Measurements from ENCODE around the gene PAGE4. TPM values are rescaled to one million over a fixed set of nuclear protein-coding genes. Genes with fewer than 3 reads are reported as not detected.

The PAGE4 gene, protein sequence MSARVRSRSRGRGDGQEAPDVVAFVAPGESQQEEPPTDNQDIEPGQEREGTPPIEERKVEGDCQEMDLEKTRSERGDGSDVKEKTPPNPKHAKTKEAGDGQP
- not detected for total RNA-seq (ENCODE audit: unreplicated experiment)
- long read RNA-seq = 0 reads

DNA sequence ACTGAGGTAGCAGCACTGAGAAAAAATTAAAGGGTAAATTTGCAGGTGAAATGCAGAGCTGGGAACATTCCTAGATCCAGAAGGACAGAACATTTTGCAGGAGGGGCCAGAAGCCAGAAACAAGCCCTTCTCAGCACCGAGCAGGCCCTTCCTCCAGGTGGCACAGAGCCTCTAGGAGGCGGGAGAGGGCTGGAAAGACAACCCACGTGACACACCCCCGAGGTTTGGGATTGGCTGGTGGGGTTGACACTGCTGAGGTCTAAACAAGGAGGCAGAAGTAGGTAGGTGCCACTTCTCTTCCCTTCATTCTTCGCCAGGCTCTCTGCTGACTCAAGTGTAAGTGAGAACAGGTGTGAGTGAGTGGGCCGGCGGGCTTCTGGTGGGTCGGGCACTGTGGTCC lies at the start of gene PAGE4:
Gene PAGE4, plus strand, starts transcription at position 288 of the 400 bp plus-strand sequence. CDS start 1,126 bp downstream, outside the sequence.
- Mint-ChIP-seq H3K9me3 (ENCODE audit: unreplicated experiment) (no peaks in the 10 kb centered on the region), H3K27me3 (ENCODE audit: unreplicated experiment) (no peaks in the 10 kb centered on the region), H3K4me1 (ENCODE audit: low read depth, unreplicated experiment) (no peaks in the 10 kb centered on the region), H3K27ac (ENCODE audit: unreplicated experiment) (no peak within 1 kb of the TSS), H3K36me3 (ENCODE audit: unreplicated experiment) (no peaks in the 10 kb centered on the region), H3K4me3 (ENCODE audit: unreplicated experiment) (no peak within 1 kb of the TSS)
- DNase-seq = no peak
- TF ChIP-seq, protein P1, sequence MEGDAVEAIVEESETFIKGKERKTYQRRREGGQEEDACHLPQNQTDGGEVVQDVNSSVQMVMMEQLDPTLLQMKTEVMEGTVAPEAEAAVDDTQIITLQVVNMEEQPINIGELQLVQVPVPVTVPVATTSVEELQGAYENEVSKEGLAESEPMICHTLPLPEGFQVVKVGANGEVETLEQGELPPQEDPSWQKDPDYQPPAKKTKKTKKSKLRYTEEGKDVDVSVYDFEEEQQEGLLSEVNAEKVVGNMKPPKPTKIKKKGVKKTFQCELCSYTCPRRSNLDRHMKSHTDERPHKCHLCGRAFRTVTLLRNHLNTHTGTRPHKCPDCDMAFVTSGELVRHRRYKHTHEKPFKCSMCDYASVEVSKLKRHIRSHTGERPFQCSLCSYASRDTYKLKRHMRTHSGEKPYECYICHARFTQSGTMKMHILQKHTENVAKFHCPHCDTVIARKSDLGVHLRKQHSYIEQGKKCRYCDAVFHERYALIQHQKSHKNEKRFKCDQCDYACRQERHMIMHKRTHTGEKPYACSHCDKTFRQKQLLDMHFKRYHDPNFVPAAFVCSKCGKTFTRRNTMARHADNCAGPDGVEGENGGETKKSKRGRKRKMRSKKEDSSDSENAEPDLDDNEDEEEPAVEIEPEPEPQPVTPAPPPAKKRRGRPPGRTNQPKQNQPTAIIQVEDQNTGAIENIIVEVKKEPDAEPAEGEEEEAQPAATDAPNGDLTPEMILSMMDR (IDR thresholded peaks at IDR 0.05; ENCODE audit: partially characterized antibody, unreplicated experiment) = no peak

DNA sequence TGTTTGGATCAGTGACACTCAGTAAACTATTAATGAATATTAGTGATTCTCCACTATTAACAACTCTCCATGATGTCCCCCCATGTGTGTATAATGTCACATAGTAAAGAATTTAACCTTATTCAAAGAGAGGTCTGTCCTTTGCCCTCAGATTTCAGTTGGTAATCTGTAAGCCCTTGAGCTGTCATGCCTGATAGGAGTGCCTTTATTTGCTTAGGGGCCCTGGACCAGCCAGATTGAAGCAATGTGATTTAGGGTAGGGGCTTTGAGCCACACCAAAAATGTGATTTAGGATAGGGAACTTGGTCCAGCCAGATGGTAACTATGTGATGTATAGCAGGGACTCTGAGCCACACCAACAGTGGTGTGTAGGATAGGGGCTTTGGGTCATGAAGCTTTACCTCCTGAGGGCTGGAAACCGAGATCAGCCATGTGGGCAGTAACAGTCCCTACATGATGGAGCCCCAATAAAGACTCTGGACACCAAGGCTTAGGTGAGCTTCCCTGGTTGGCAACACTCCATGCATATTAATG lies 44.3 kb upstream of the PAGE4 start:
- TF ChIP-seq, protein P1 (IDR thresholded peaks at IDR 0.05; ENCODE audit: partially characterized antibody, unreplicated experiment) = no peak
- H3K36me3 Mint-ChIP-seq (ENCODE audit: unreplicated experiment) = no peaks in the 10 kb centered on the region
- H3K4me1 Mint-ChIP-seq (ENCODE audit: low read depth, unreplicated experiment) = no peaks in the 10 kb centered on the region
- H3K27me3 Mint-ChIP-seq (ENCODE audit: unreplicated experiment) = no peaks in the 10 kb centered on the region
- H3K9me3 Mint-ChIP-seq (ENCODE audit: unreplicated experiment) = no peaks in the 10 kb centered on the region
- H3K27ac Mint-ChIP-seq (ENCODE audit: unreplicated experiment) = no peak overlapping the region
- DNase-seq = no peak
- H3K4me3 Mint-ChIP-seq (ENCODE audit: unreplicated experiment) = no peak overlapping the region

GRCh38 chrX:49792376-49792775 lies 36.7 kb upstream of the PAGE4 start:
- Mint-ChIP-seq H3K27ac (ENCODE audit: unreplicated experiment) (no peak overlapping the region), H3K4me1 (ENCODE audit: low read depth, unreplicated experiment) (no peaks in the 10 kb centered on the region), H3K36me3 (ENCODE audit: unreplicated experiment) (no peaks in the 10 kb centered on the region), H3K9me3 (ENCODE audit: unreplicated experiment) (no peaks in the 10 kb centered on the region), H3K27me3 (ENCODE audit: unreplicated experiment) (no peaks in the 10 kb centered on the region), H3K4me3 (ENCODE audit: unreplicated experiment) (no peak overlapping the region)
- no peak for DNase-seq
- TF ChIP-seq, protein P1 (IDR thresholded peaks at IDR 0.05; ENCODE audit: partially characterized antibody, unreplicated experiment) = no peak

- no peaks in the 10 kb centered on the region for H3K27me3 Mint-ChIP-seq (ENCODE audit: unreplicated experiment)
- no peaks in the 10 kb centered on the region for H3K36me3 Mint-ChIP-seq (ENCODE audit: unreplicated experiment)
- H3K9me3 Mint-ChIP-seq (ENCODE audit: unreplicated experiment) = no peaks in the 10 kb centered on the region
- H3K4me1 Mint-ChIP-seq (ENCODE audit: low read depth, unreplicated experiment) = no peaks in the 10 kb centered on the region
- TF ChIP-seq, protein P1 (IDR thresholded peaks at IDR 0.05; ENCODE audit: partially characterized antibody, unreplicated experiment) = no peak
- DNase-seq = no peak
- H3K27ac Mint-ChIP-seq (ENCODE audit: unreplicated experiment) = no peak overlapping the region
- H3K4me3 Mint-ChIP-seq (ENCODE audit: unreplicated experiment) = no peak overlapping the region
Observed at GRCh38 chrX:49793686-49794085, 35.4 kb upstream of the PAGE4 start.

- H3K4me1 Mint-ChIP-seq (ENCODE audit: low read depth, unreplicated experiment) = no peaks in the 10 kb centered on the region
- no peak overlapping the region for H3K4me3 Mint-ChIP-seq (ENCODE audit: unreplicated experiment)
- no peaks in the 10 kb centered on the region for H3K9me3 Mint-ChIP-seq (ENCODE audit: unreplicated experiment)
- H3K36me3 Mint-ChIP-seq (ENCODE audit: unreplicated experiment) = no peaks in the 10 kb centered on the region
- H3K27me3 Mint-ChIP-seq (ENCODE audit: unreplicated experiment) = no peaks in the 10 kb centered on the region
- TF ChIP-seq, protein P1 (IDR thresholded peaks at IDR 0.05; ENCODE audit: partially characterized antibody, unreplicated experiment) = no peak
- no peak overlapping the region for H3K27ac Mint-ChIP-seq (ENCODE audit: unreplicated experiment)
- DNase-seq = no peak
Observed at GRCh38 chrX:49799828-49800227, 29.3 kb upstream of the PAGE4 start.

Data from glutamatergic neuron (in vitro differentiated cells).